Measurements from ENCODE around the gene ZNF575.

DNA sequence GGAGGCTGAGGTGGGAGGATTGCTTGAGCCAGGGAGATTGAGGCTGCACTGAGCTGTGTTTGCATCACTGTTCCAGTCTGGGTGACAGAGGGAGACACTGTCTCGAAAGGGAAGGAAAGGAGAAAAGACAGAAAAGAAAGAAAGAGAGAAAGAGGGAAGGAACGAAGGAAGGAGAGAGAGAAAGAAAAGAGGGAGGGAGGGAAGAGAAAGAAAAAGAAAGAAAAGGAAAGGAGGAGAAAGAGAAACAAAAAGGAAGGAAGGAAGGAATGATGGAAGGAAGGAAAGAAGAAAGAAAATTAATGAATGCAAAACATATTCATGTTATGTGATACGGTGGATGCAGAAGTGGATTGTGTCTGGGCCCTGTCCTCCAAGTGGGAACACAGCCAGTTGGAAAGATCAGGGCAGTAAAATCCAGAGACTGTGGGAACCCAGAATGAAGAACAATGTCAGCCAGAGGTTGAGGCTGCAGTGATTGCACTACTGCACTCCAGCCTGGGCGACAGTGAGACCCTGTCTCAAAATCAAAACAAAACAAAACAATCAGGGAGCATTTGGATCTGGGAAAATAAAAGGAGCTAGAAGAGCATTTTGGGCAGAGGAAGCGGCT, 34.6 kb upstream of the ZNF575 start:
- TF ChIP-seq, protein P1, sequence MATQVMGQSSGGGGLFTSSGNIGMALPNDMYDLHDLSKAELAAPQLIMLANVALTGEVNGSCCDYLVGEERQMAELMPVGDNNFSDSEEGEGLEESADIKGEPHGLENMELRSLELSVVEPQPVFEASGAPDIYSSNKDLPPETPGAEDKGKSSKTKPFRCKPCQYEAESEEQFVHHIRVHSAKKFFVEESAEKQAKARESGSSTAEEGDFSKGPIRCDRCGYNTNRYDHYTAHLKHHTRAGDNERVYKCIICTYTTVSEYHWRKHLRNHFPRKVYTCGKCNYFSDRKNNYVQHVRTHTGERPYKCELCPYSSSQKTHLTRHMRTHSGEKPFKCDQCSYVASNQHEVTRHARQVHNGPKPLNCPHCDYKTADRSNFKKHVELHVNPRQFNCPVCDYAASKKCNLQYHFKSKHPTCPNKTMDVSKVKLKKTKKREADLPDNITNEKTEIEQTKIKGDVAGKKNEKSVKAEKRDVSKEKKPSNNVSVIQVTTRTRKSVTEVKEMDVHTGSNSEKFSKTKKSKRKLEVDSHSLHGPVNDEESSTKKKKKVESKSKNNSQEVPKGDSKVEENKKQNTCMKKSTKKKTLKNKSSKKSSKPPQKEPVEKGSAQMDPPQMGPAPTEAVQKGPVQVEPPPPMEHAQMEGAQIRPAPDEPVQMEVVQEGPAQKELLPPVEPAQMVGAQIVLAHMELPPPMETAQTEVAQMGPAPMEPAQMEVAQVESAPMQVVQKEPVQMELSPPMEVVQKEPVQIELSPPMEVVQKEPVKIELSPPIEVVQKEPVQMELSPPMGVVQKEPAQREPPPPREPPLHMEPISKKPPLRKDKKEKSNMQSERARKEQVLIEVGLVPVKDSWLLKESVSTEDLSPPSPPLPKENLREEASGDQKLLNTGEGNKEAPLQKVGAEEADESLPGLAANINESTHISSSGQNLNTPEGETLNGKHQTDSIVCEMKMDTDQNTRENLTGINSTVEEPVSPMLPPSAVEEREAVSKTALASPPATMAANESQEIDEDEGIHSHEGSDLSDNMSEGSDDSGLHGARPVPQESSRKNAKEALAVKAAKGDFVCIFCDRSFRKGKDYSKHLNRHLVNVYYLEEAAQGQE (IDR thresholded peaks at IDR 0.05; ENCODE audit: low read depth), result no peak
- no peak for TF ChIP-seq CREB1 (IDR thresholded peaks at IDR 0.05; ENCODE audit: low read depth)
